Endothelial cell of umbilical vein (primary cell): ENCODE data around the gene C5AR1.

Experiments
- EZH2 ChIP-seq: IDR thresholded peaks from 2 replicates; pipeline ENCODE4 v1.6.1; 2012; ENCODE audit warnings: borderline replicate concordance, low read depth, mild to moderate bottlenecking, moderate library complexity, low read length, inconsistent platforms; ENCODE audit not compliant: severe bottlenecking
- TF ChIP-seq, protein P1 (sequence below), 2 donors: IDR thresholded peaks; 1 replicate in 1 of 2; 2 replicates in 1 of 2; pipeline ENCODE4 v1.5.1; 2011; ENCODE audit warnings: low read length in 2 of 2, mild to moderate bottlenecking in 2 of 2, moderate library complexity in 2 of 2, control low read depth in 1 of 2, inconsistent platforms in 1 of 2, low read depth in 1 of 2; ENCODE audit not compliant: insufficient read depth in 1 of 2; ENCODE audit errors: extremely low read depth in 1 of 2

DNA sequence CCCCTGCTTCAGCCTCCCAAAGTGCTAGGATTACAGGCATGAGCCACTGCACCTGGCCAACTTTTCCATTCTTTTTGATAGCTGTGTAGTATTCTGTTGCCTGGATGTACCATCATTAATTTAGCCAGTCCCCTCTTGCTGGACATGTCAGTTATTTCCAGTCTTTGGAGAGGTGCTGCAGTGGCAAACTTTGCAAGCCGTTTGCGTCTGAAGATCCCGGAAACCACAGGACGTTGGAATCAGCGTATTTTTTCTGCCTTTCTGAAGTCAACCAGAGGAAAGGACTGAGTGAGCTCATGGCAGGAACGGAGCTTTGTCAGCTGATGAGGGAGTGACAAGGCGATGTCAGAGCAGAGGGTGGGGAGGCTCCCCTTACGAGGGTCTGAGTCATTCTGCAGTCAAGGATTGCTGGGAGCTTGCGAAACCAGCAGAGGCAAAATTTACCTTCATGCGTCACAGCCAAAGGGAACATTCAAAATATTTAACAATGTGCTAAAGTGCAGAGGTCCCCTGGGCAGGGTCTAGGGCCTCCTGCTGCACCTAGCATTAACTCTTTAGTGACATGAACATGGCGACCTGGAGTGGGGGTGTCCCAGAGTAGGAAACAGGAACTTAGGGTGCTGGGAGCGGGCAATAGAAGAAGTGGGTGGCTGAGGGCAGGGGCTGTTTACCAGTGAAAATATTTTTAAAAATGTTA is 5.6 kb downstream of the C5AR1 start:
- TF ChIP-seq, protein P1, sequence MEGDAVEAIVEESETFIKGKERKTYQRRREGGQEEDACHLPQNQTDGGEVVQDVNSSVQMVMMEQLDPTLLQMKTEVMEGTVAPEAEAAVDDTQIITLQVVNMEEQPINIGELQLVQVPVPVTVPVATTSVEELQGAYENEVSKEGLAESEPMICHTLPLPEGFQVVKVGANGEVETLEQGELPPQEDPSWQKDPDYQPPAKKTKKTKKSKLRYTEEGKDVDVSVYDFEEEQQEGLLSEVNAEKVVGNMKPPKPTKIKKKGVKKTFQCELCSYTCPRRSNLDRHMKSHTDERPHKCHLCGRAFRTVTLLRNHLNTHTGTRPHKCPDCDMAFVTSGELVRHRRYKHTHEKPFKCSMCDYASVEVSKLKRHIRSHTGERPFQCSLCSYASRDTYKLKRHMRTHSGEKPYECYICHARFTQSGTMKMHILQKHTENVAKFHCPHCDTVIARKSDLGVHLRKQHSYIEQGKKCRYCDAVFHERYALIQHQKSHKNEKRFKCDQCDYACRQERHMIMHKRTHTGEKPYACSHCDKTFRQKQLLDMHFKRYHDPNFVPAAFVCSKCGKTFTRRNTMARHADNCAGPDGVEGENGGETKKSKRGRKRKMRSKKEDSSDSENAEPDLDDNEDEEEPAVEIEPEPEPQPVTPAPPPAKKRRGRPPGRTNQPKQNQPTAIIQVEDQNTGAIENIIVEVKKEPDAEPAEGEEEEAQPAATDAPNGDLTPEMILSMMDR (IDR thresholded peaks at IDR 0.05; ENCODE audit: extremely low read depth in 1 of 2, insufficient read depth in 1 of 2, low read depth in 1 of 2, low read length in 2 of 2) = no peak
- no peak for TF ChIP-seq EZH2
